HG03066 (cell line): ENCODE results near the gene NR6A1.

Experiments used
- ATAC-seq: cut with Tn5 transposase; IDR thresholded peaks from one replicate; pipeline ENCODE4 v1.9.1; 2021; ENCODE audit warnings: low read depth; ENCODE audit not compliant: unreplicated experiment

NR6A1 gene

GRCh38 chr9:124479947-124480620 is 291.0 kb downstream of the NR6A1 start:
- no peak for ATAC-seq

GRCh38 chr9:124479371-124479770 is 291.7 kb downstream of the NR6A1 start:
- ATAC-seq: no peak

GRCh38 chr9:124478354-124478753 is 292.8 kb downstream of the NR6A1 start:
- no peak for ATAC-seq

- ATAC-seq: no peak
These were observed 293.3 kb downstream of the NR6A1 start for GRCh38 chr9:124477648-124478285.

- ATAC-seq: no peak
These were observed 293.9 kb downstream of the NR6A1 start for GRCh38 chr9:124477211-124477647.

- no peak for ATAC-seq
These were observed 295.0 kb downstream of the NR6A1 start for GRCh38 chr9:124475868-124476690.

- ATAC-seq: no peak
These were observed 295.8 kb downstream of the NR6A1 start for GRCh38 chr9:124475158-124475867.

- no peak for ATAC-seq
These were observed 297.0 kb downstream of the NR6A1 start for GRCh38 chr9:124474151-124474550.

- ATAC-seq: no peak
These were observed 297.8 kb downstream of the NR6A1 start for GRCh38 chr9:124473310-124473709.

GRCh38 chr9:124472770-124473169 is 298.3 kb downstream of the NR6A1 start:
- no peak for ATAC-seq

- no peak for ATAC-seq
These were observed 299.4 kb downstream of the NR6A1 start for GRCh38 chr9:124471761-124472160.

- no peak for ATAC-seq
These were observed 300.4 kb downstream of the NR6A1 start for GRCh38 chr9:124470726-124471125.

- no peak for ATAC-seq
These were observed 300.8 kb downstream of the NR6A1 start for GRCh38 chr9:124470306-124470705.

GRCh38 chr9:124469011-124469832 is 301.9 kb downstream of the NR6A1 start:
- no peak for ATAC-seq

GRCh38 chr9:124468061-124468740 is 302.9 kb downstream of the NR6A1 start:
- no peak for ATAC-seq

- no peak for ATAC-seq
These were observed 303.6 kb downstream of the NR6A1 start for GRCh38 chr9:124467410-124468060.
